NCI-H1092 (cell line): Measurements from ENCODE around the gene NTRK1.

Experiments used
- DNase-seq: peaks from one replicate; lab custom pipeline; 2025; lab: John Stamatoyannopoulos, UW

Gene NTRK1

GRCh38 chr1:156838972-156839371, 21.7 kb upstream of the NTRK1 start:
- DNase-seq: peak; percentile 20

GRCh38 chr1:156839426-156840109, 21.1 kb upstream of the NTRK1 start:
- no peak for DNase-seq

GRCh38 chr1:156840186-156840897, 20.3 kb upstream of the NTRK1 start:
- no peak for DNase-seq

- no peak for DNase-seq
Measured at GRCh38 chr1:156840898-156841279, 19.8 kb upstream of the NTRK1 start.

GRCh38 chr1:156841295-156841855, 19.3 kb upstream of the NTRK1 start:
- no peak for DNase-seq

- no peak for DNase-seq
Measured at GRCh38 chr1:156842618-156843300, 17.9 kb upstream of the NTRK1 start.

GRCh38 chr1:156844102-156844501, 16.6 kb upstream of the NTRK1 start:
- no peak for DNase-seq

- DNase-seq: no peak
Measured at GRCh38 chr1:156844638-156845037, 16.0 kb upstream of the NTRK1 start.

- no peak for DNase-seq
Measured at GRCh38 chr1:156845055-156845952, 15.4 kb upstream of the NTRK1 start.

GRCh38 chr1:156845953-156846545, 14.6 kb upstream of the NTRK1 start:
- DNase-seq: no peak

- no peak for DNase-seq
Measured at GRCh38 chr1:156846643-156847042, 14.0 kb upstream of the NTRK1 start.

- no peak for DNase-seq
Measured at GRCh38 chr1:156847591-156848460, 12.8 kb upstream of the NTRK1 start.

GRCh38 chr1:156848461-156849150, 12.1 kb upstream of the NTRK1 start:
- no peak for DNase-seq

- no peak for DNase-seq
Measured at GRCh38 chr1:156849151-156849496, 11.5 kb upstream of the NTRK1 start.

GRCh38 chr1:156851779-156852417, 8.8 kb upstream of the NTRK1 start:
- DNase-seq: peak; percentile 43

- DNase-seq: peak; percentile 98
Measured at GRCh38 chr1:156852418-156852874, 8.2 kb upstream of the NTRK1 start.

GRCh38 chr1:156853761-156854160, 6.9 kb upstream of the NTRK1 start:
- no peak for DNase-seq

- DNase-seq: no peak
Measured at GRCh38 chr1:156854634-156855033, 6.0 kb upstream of the NTRK1 start.

GRCh38 chr1:156856282-156856785, 4.3 kb upstream of the NTRK1 start:
- DNase-seq: no peak
